HG03460 (cell line): ENCODE measurements around the gene FIZ1.
A peak's percentile ranks its signal among the peaks of the same experiment; 100 is the strongest.

Source experiments
- ATAC-seq: cut with Tn5 transposase; IDR thresholded peaks from one replicate; pipeline ENCODE4 v1.9.1; 2021; ENCODE audit not compliant: unreplicated experiment

FIZ1 gene

DNA sequence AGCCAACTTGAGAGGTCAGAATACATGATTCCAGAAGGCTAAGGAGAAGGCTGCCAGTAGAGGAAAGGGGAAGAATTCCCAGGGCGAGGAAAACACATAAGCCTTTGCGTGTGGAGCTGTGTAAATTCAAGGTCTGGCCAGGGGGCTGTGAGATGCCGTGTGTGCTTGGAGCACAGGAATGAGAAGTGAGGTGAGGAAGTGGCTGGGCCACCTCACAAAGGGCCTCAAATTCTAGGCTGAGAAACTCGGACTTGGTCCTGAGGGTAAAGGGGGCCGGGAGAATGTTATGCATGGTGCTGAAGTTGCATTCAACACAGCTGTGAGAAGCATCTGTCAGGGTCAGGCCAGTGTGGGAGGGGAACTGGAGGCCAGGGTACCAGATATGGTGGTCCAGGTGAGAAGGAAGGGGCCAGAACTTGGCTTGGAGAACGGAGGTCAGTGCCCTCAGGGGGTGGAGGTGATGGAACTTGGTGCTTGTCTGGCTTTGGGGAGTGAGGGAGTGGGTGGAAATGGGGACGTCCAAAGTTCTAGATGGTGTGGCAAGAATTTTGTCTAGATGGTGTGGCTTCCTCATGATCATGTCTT lies 36.6 kb upstream of the FIZ1 start:
- no peak for ATAC-seq

DNA sequence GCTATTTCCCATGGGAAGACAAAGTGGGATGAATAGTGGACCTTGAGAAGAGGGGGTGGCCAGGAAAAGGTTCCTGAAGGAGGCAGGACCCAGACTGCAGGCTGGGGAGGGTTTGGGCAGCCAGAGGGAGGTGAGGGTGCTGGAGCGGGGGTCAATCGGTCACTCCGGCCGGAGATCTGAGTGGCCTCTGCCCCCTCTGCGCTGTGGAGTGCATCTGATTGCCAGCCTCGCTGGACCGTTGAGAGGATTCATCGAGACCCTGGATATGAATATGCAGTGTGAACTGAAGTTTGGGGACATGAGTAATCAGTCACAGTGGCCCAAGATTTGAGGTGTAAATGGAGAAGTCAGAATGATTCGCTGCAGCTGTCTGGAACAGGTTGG lies 36.0 kb upstream of the FIZ1 start:
- no peak for ATAC-seq

DNA sequence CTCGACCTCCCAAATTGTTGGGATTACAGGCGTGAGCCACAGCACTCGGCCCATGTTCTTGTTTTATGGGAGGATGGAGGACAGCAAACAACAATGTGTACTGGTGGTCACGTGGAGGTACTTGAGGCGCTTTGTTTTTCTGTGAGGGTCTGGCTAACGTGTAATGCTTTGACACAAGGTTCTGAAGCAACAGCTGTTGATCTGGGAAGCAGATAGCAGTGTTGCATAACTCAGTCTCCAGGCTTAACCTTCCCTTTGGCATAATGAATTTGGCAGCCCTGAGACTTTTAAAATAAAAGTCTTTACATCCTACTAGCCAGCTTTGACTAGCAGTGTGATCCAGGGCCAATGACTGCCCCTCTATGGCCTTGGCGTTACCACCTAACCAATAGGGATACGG lies 34.5 kb upstream of the FIZ1 start:
- ATAC-seq = no peak

DNA sequence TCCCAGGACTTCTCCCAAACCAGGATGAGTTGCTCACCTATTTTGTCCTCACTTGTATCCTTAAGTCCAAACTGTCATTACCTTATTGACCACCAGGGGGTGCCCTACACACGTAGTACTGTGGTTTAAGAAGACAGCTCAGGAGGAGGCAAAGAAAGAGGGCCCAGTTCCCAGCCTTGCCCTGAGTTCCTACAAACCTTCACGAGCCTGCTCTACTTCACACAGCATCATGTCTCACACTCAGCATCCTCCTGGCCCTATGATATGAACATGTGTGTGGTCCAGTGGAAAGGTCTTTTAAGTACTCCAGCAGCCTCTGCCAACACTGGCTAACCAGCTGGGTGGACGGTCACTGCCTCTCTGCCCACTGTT lies 33.1 kb upstream of the FIZ1 start:
- ATAC-seq = peak; percentile 53

DNA sequence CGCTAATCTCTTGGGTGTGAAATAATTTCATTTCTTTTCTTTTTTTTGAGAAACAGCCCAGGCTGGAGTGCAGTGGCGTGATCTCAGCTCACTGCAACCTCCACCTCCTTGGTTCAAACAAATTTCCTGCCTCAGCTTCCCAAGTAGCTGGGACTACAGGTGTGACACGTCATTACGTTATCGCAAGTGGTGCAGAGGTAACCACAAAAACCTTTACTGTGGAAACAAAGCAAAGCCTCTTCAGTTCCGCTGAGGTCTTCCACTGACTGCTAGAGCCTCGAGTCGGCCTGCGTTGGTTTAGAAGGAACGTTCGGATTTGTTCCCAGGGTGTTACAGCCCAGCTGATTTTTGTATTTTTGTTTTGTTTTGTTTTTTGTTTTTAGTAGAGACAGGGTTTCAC lies 27.0 kb upstream of the FIZ1 start:
- ATAC-seq = no peak

DNA sequence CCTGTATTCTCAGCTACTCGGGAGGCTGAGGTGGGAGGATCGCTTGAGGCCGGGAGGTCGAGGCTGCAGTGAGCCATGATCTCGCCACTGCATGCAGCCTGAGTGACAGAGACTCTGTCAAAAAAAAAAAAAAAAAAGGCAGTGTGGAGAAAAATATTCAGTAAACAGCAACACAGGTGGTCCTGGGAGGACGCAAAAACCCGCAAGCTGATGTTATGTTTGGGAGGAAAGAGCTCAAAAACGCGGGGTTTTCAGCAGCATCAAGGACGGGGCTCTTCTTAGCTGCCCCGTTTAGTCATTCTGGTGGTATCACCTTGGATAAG lies 25.6 kb upstream of the FIZ1 start:
- ATAC-seq = no peak

DNA sequence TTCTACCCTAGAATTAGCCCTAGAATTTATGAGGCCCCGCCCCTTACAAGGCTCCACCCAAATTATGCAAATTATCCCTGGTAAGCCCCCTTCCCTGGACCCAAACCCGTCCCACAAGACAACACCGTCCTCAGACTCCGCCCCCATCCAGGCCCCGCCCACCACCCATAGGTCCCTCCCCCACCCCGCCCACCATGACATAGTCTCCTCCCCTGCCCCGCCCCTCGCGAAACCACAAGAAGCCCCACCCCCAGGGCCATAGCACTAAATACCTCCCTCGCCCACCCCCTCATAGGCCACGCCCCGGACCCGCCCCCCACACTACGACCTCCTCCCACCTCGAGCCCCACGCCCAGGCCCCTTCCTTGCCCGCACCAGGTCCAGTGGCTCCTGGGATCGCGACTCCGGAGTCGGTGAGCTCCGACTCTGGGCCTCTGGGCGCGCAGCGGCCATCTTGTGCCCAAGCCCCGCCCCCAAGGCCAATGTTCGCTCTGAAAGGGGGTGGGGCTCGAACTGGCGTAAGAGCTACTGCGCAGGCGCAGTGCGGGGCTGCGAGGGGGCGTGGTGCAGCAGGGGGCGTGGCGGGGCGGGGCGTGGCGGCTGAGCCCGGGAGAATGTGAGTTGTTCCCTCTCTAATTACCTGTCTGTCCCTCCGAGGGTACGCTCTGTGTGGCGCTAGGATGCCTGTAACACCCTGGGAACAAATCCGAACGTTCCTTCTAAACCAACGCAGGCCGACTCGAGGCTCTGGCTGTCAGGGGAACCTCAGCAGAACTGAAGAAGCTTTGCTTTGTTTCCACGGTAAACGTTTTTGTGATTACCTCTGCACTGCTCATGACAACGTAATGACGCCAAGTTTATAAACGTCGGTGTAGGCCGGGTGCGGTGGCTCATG lies 25.0 kb upstream of the FIZ1 start, which contains the start of gene ZNF784:
Gene ZNF784, minus strand, starts transcription at position 458 of the 895 bp plus-strand sequence. Its CDS starts 5 bp downstream, at position 453.
- ATAC-seq = peak; percentile 64

DNA sequence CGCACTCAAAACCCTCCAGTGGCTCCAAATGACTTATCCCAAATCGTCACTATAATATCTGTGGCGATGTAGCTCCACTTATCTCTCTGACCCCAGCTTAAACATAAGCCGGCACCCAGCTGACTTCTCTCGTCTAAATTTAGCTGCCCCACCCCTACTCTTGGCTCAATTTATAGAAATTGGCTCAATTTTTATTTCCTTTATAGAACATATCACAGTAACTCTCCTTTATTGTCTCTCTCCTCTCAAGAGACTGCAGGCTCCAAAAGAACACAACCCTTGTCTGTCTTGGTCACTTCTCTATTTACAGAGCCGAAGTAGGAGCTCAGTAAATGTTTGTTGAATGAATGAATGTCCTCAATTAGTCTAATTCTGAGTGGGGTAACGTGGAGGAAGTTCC lies 24.2 kb upstream of the FIZ1 start:
- ATAC-seq = no peak

DNA sequence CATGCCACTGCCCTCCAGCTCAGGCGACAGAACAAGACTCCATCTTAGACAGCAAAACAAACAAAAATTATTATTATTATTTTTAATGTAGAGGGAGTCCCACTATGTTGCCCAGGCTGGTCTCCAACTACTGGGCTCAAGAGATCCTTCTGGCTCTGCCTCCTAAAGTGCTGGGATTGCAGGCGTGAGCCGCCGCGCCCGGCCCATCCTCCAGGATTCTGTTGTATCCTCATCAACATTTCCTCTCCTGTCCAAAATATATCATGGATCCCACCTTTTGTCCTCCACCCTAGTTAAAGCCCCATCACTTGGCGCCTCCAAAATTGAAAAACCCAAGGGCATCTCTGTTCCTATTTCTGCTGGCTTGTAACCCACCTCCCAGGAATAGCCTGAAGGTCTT lies 23.8 kb upstream of the FIZ1 start:
- ATAC-seq = no peak

DNA sequence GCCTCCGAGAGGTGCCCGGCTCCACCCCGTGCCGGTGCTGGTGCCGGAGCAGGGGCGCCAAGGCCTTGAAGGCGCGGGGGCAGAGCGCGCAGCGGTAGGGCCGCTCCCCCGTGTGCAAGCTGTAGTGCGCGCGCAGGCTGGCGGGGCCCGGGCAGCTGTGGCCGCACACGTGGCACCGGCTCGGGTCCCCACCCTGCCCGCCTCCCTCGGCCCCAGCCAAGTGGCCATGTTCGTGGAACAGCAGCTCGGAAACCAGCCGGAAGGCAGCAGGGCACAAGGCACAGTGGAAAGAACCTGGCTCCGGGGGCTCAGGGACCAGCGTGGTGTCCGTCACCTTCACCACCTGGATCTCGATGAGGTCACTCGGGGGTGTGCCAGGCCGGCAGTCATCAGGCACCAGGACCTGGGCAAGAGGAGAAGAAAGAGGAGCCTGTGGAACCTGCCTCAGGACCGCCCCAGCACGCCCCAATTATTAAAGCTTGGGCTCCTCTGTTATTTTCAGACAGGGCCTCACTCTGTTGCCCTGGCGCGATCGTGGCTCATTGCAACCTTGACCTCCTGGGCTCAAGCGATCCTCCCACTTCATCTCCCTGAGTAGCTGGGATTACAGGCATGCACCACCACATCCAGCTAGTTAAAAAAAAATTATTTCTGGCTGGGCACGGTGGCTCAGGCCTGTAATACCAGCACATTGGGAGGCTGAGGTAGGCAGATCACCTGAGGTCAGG lies 23.1 kb upstream of the FIZ1 start:
- ATAC-seq = no peak

DNA sequence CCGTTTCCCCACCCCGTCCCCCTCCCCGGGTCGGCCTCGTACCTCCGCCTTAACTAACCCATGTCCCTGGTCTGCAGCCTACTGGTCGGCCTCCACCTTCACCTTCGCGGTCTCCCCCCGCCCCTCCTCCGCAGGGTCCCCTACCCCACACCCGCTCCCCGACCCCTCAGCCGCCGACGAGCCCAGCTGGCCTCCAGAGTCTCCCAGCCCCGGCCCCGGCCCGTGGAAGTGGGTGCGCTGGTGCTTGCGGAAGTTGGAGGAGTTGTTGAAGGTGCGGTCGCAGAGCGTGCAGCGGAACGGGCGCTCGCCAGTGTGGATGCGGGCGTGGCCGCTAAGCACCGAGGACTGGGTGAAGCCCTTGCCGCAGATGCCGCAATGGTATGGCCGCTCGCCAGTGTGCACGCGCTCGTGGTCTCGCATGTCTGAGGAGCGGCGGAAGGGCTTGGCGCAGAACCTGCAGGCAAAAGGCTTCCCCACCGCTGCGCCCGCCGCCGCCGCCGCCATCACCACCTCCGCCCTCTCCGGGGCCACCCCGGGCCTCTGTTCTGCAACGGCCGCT lies 22.4 kb upstream of the FIZ1 start:
- ATAC-seq = no peak

DNA sequence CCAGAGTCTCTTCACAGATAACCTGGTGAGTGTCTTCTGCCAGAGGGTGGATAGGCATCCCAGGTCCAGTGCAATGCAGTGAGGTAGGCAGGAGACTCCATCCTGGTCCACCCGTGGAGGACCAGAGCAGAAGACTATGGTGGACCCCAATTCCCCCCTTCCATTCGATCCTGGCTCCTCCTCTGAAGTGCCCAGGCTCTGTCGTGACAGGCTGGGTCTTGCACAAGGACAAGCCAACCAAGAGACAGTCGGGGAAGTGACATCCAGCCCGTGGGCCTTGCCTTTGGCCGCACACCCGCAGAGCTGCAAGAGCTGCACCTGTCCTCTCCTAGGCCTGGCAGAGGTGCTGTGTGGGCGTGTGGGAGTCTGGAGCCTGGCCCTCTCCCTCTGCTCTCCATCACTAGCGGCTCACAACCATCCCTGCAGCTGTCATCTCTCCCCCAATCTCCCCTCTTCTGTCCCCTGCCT lies 21.9 kb upstream of the FIZ1 start:
- no peak for ATAC-seq

DNA sequence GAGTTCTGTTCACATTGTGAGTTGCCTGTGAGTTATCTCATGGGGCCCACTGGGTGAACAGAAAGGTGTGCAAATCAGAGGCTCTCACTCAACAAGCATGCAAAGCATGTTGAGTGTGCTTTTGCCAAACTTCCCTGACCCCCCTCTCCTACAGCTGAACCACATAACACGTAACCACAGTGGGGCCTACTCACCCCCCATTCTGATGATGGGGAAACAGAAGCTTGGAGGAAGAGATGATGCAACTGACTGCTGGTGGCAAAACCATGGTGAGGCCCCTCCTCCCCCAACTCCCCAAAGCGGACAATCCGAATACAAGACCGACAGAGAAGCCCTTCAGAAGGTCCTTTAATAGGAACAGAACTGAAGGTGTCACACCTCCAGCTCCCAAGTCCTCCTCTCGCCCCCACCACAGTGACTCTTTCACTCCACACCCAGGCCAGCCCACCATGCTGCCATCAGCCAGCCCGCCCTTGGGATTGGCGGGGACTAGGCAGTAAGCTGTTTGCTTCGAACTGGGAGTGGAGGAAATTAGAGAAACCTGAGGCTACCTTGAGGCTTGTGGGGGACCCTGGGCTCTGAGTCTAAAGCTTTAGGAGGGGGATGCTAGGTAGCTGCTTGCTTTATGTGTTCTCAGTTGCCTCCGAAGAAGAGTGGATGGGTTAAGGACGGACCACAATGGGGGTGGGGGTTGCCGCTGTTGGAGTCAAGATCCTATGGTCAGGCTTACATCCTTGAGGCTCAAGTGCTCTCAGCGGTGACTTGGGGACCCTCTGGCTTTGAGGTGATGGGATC lies 21.3 kb upstream of the FIZ1 start:
- no peak for ATAC-seq

DNA sequence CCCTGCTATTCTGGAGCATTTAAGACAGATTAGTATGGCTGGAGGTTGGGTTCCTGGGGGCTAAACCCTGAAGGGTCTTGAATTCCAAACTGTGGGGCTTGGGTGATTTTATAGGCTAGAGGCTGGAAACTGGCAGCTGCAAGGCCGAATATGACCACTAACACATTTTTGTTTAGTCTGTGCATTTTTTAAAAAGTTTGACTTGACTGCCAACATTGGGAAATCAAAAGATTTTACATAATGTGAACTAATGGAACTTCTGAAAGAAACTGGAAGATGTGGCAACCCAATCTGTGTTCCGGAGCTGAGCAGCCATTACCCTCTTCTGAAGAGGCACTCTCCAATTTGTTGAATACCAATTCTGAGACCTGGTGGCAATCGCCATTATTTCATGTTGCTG lies 20.0 kb upstream of the FIZ1 start:
- ATAC-seq = no peak

DNA sequence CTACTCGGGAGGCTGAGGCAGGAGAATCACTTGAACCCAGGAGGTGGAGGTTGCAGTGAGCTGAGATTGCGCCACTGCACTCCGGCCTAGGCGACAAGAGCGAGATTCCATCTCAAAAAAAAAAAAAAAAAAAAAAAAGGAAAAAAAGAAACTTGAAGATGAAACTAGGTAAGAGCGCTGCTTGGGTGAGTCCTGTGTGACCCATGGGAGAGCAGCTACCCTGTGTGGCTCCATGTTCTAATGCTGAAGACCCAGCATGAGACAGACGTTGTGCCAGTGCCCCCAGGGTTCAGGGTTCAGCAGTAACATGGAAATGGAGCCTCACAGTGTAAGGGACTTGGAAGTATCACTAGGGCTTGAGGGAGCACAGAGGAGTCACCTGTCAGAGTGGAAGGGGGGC lies 19.1 kb upstream of the FIZ1 start:
- ATAC-seq = no peak

DNA sequence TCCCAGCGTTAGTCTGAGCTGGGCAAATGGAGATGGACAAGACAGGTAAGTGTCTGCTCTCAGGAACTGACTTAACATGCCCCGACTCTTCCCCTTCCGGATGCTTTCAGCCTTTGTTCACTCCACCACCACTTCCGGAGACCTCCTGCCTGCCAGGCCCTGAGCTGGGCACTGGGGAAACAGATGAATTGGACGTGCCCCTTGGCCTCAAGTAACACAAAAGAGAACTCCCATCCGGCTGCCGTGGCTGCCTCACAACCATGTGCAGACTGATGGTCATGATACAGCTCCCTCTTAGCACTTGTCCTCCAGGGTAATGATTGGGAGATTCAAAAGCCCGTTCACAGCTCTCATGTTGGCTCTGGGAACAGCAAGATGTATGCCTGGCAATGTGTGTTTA lies 18.1 kb upstream of the FIZ1 start:
- ATAC-seq = no peak

DNA sequence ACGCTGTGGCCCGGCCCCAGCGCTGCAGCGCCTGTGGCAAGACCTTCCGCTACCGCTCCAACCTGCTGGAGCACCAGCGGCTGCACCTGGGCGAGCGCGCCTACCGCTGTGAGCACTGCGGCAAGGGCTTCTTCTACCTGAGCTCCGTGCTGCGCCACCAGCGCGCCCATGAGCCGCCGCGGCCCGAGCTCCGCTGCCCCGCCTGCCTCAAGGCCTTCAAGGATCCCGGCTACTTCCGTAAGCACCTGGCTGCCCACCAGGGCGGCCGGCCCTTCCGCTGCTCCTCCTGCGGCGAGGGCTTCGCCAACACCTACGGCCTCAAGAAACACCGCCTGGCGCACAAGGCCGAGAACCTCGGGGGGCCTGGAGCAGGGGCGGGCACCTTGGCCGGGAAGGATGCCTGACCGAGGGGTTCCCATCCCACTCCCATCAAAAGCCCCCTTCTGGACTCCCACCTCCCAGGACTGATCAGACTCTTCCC lies 17.1 kb upstream of the FIZ1 start:
- ATAC-seq = no peak

DNA sequence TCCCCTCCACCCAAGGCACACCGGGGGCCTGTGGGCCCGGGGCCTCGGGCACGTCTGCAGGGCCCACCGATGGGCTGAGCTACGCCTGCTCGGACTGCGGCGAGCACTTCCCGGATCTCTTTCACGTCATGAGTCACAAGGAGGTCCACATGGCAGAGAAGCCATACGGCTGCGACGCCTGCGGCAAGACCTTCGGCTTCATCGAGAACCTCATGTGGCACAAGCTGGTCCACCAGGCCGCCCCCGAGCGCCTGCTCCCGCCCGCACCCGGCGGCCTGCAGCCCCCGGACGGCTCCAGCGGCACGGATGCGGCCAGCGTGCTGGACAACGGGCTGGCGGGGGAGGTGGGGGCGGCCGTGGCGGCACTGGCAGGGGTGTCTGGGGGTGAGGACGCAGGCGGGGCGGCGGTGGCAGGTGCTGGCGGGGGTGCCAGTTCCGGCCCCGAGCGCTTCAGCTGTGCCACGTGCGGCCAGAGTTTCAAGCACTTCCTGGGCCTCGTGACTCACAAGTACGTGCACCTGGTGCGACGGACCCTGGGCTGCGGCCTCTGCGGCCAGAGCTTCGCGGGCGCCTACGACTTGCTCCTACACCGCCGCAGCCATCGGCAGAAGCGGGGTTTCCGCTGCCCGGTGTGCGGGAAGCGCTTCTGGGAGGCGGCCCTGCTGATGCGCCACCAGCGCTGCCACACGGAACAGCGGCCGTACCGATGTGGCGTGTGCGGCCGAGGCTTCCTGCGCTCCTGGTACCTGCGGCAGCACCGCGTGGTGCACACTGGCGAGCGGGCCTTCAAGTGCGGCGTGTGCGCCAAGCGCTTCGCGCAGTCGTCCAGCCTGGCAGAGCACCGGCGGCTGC lies 16.5 kb upstream of the FIZ1 start:
- ATAC-seq = no peak

DNA sequence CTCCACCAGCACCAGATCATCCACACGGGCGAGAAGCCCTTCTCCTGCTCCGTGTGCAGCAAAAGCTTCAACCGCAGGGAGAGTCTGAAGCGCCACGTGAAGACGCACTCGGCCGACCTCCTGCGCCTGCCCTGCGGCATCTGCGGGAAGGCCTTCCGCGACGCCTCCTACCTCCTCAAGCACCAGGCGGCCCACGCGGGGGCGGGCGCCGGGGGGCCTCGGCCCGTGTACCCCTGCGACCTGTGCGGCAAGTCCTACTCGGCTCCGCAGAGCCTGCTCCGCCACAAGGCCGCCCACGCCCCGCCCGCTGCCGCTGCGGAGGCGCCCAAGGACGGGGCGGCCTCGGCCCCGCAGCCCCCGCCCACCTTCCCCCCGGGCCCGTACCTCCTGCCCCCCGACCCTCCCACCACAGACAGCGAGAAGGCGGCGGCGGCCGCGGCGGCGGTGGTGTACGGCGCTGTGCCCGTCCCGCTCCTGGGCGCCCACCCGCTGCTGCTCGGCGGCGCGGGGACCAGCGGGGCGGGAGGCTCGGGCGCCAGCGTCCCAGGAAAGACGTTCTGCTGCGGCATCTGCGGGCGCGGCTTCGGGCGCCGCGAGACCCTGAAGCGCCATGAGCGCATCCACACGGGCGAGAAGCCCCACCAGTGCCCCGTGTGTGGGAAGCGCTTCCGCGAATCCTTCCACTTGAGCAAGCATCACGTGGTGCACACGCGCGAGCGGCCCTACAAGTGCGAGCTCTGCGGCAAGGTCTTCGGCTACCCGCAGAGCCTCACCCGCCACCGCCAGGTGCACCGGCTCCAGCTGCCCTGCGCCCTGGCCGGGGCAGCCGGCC lies 15.6 kb upstream of the FIZ1 start:
- ATAC-seq = no peak
